ENCODE results near the gene OCRL. TPM values are rescaled to one million over a fixed set of nuclear protein-coding genes. Genes with fewer than 3 reads are reported as not detected.

OCRL gene
- total and polyA plus RNA-seq, 2 of the 13 experiments (the other 11 are each of a cell fraction or from before 2014, with no cell fraction given), result 13.4 to 32.0 TPM

- TF ChIP-seq ZNF777 (CRISPR knock-in tag; IDR thresholded peaks at IDR 0.05) (no peak), CREM (IDR thresholded peaks at IDR 0.05) (peak; percentile 53; the same call in 1 of the 2 replicates), CREM (CRISPR knock-in tag; IDR thresholded peaks at IDR 0.05) (no peak), WIZ (CRISPR knock-in tag; IDR thresholded peaks at IDR 0.05) (no peak), CC2D1A (CRISPR knock-in tag; IDR thresholded peaks at IDR 0.05) (no peak), ZSCAN12 (CRISPR knock-in tag; IDR thresholded peaks at IDR 0.05) (no peak), ATRX (CRISPR knock-in tag; IDR thresholded peaks at IDR 0.05; ENCODE audit: borderline replicate concordance) (no peak), UBTF (CRISPR knock-in tag; IDR thresholded peaks at IDR 0.05) (no peak), ZNF101 (CRISPR knock-in tag; IDR thresholded peaks at IDR 0.05; ENCODE audit: borderline replicate concordance, low read depth) (no peak), MTA1 (CRISPR knock-in tag; IDR thresholded peaks at IDR 0.05; ENCODE audit: borderline replicate concordance) (no peak), EEA1 (CRISPR knock-in tag; IDR thresholded peaks at IDR 0.05; ENCODE audit: borderline replicate concordance) (no peak), NFKBIZ (CRISPR knock-in tag; IDR thresholded peaks at IDR 0.05) (no peak), ZNF609 (CRISPR knock-in tag; IDR thresholded peaks at IDR 0.05; ENCODE audit: borderline replicate concordance) (no peak), MATR3 (CRISPR knock-in tag; IDR thresholded peaks at IDR 0.05) (no peak)
- TF ChIP-seq, protein P1, sequence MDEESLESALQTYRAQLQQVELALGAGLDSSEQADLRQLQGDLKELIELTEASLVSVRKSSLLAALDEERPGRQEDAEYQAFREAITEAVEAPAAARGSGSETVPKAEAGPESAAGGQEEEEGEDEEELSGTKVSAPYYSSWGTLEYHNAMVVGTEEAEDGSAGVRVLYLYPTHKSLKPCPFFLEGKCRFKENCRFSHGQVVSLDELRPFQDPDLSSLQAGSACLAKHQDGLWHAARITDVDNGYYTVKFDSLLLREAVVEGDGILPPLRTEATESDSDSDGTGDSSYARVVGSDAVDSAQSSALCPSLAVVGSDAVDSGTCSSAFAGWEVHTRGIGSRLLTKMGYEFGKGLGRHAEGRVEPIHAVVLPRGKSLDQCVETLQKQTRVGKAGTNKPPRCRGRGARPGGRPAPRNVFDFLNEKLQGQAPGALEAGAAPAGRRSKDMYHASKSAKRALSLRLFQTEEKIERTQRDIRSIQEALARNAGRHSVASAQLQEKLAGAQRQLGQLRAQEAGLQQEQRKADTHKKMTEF (CRISPR knock-in tag; IDR thresholded peaks at IDR 0.05), result peak; percentile 55
- TF ChIP-seq, protein P2, sequence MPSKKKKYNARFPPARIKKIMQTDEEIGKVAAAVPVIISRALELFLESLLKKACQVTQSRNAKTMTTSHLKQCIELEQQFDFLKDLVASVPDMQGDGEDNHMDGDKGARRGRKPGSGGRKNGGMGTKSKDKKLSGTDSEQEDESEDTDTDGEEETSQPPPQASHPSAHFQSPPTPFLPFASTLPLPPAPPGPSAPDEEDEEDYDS (CRISPR knock-in tag; IDR thresholded peaks at IDR 0.05), result peak; percentile 38; the same call in 1 of the 2 replicates
- TF ChIP-seq, protein P3, sequence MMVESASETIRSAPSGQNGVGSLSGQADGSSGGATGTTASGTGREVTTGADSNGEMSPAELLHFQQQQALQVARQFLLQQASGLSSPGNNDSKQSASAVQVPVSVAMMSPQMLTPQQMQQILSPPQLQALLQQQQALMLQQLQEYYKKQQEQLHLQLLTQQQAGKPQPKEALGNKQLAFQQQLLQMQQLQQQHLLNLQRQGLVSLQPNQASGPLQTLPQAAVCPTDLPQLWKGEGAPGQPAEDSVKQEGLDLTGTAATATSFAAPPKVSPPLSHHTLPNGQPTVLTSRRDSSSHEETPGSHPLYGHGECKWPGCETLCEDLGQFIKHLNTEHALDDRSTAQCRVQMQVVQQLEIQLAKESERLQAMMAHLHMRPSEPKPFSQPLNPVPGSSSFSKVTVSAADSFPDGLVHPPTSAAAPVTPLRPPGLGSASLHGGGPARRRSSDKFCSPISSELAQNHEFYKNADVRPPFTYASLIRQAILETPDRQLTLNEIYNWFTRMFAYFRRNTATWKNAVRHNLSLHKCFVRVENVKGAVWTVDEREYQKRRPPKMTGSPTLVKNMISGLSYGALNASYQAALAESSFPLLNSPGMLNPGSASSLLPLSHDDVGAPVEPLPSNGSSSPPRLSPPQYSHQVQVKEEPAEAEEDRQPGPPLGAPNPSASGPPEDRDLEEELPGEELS (CRISPR knock-in tag; IDR thresholded peaks at IDR 0.05), result peak; percentile 48; the same call in 1 of the 2 replicates
- TF ChIP-seq, protein P4, sequence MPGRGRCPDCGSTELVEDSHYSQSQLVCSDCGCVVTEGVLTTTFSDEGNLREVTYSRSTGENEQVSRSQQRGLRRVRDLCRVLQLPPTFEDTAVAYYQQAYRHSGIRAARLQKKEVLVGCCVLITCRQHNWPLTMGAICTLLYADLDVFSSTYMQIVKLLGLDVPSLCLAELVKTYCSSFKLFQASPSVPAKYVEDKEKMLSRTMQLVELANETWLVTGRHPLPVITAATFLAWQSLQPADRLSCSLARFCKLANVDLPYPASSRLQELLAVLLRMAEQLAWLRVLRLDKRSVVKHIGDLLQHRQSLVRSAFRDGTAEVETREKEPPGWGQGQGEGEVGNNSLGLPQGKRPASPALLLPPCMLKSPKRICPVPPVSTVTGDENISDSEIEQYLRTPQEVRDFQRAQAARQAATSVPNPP (CRISPR knock-in tag; IDR thresholded peaks at IDR 0.05), result no peak
Measured at GRCh38 chrX:129511689-129512088, 28.4 kb upstream of the OCRL start (continued).

Data from HepG2 (cell line).